ENCODE measurements around the gene NFKBIL1. TPM values are rescaled to one million over a fixed set of nuclear protein-coding genes. Genes with fewer than 3 reads are reported as not detected.
"Not testable (repeated sequence)": the region's sequence is repeated elsewhere in the genome, so short reads cannot be mapped to it uniquely, and the experiment has no call there.

NFKBIL1 gene
- polyA plus RNA-seq, 2 donors: 16.1 to 20.2 TPM

DNA sequence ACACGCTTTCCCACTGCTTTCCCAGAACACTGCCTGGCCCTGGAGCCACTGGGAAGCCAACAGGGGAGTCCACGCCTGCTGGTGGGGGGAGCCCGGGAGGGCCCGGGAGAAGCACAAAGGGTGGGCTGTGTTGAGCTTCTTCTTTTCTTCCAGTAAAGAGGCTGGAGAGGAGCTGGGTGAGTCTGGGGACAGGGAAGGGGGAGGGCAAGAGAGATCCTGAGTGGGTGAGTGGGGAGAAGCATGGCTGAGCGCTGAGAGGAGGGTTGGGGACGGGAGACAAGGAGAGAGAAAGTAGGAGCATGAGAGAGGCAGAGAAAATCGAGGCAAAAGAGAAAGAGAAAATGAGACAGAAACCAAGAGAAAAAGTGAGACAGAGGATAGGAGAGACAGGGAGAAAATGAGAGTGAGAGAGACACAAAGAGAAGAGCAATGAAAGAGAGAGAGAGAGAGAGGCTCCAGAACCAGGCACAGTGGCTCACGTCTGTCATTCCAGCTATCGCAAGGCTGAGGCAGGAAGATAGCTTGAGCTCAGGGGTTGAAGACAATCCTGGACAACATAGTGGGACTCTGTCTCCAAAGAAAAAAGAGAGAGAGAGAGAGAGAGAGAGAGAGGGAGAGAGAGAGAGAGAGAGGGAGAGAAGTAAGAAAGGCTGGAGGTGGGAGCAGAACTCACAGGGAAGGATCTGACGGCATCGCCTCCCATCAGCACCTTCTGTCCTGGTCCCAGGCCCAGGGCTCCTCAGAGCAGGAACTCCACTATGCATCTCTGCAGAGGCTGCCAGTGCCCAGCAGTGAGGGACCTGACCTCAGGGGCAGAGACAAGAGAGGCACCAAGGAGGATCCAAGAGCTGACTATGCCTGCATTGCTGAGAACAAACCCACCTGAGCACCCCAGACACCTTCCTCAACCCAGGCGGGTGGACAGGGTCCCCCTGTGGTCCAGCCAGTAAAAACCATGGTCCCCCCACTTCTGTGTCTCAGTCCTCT is 40.7 kb downstream of the NFKBIL1 start:
- Histone ChIP-seq H3K9me3 (ENCODE audit: control insufficient read depth in 2 of 2, insufficient read depth in 1 of 2, low read depth in 1 of 2, low read length in 1 of 2) (no peaks in the 10 kb centered on the region), H3K4me1 (ENCODE audit: control insufficient read depth in 2 of 2, insufficient read depth in 2 of 2, low read length in 1 of 2) (no peaks in the 10 kb centered on the region), H3K36me3 (ENCODE audit: control insufficient read depth in 2 of 2, insufficient read depth in 2 of 2, low read length in 1 of 2) (no peaks in the 10 kb centered on the region), H3K27ac (ENCODE audit: low read depth in 2 of 2, low read length in 1 of 2) (no peak overlapping the region), H3K4me3 (ENCODE audit: low read depth in 1 of 2, low read length in 2 of 2) (no peak overlapping the region), H3K27me3 (ENCODE audit: control insufficient read depth in 1 of 2, insufficient read depth in 2 of 2, low read length in 2 of 2) (no peaks in the 10 kb centered on the region)
- 65 to 70% methylated on average over 12 of the region's 12 CpGs for WGBS, 2 donors

DNA sequence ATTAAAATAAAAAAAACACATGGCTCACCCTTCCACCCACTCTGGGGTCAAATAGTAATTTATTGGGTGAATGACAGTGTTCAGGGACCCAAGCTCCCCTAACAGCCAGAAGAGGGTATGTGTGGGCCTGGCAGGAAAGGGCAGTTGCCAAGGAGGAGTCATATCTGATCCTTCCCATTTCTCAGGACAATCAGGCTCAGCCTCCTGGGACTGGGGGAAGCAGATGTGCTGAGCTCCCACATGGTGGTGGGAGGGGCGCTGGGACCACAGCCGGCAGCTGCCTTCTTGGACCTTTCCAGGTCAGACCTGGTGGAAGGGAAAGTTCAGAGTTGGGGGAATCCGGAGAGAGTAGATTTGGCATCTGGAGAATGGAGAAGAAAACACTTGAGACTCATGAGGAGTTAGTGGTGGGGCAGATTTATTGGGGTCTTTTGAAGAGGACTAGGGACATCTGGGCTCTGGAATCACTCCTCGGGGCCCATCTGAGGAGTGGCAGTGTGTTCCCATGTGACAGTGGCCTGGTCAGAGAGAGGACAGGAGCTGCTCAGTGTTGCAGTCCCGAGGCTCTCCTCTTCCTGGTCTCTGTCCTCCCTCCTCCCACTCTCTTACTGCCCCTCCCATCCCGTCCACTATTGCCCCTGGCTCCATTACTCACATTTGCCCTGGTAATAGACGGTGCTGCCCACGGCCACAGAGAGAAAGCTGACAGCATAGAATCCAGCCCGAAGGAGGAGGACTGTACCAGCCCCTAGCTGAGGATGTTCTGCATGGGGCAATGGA is 41.7 kb downstream of the NFKBIL1 start:
- H3K4me3 ChIP-seq (ENCODE audit: low read depth in 1 of 2, low read length in 2 of 2): no peak overlapping the region
- no peak overlapping the region for H3K27ac ChIP-seq (ENCODE audit: low read depth in 2 of 2, low read length in 1 of 2)
- no peaks in the 10 kb centered on the region for H3K36me3 ChIP-seq (ENCODE audit: control insufficient read depth in 2 of 2, insufficient read depth in 2 of 2, low read length in 1 of 2)
- WGBS, 2 donors: 55 to 60% methylated on average over 9 of the region's 9 CpGs
- H3K4me1 ChIP-seq (ENCODE audit: control insufficient read depth in 2 of 2, insufficient read depth in 2 of 2, low read length in 1 of 2): no peaks in the 10 kb centered on the region
- H3K27me3 ChIP-seq (ENCODE audit: control insufficient read depth in 1 of 2, insufficient read depth in 2 of 2, low read length in 2 of 2): no peaks in the 10 kb centered on the region
- H3K9me3 ChIP-seq (ENCODE audit: control insufficient read depth in 2 of 2, insufficient read depth in 1 of 2, low read depth in 1 of 2, low read length in 1 of 2): no peaks in the 10 kb centered on the region

DNA sequence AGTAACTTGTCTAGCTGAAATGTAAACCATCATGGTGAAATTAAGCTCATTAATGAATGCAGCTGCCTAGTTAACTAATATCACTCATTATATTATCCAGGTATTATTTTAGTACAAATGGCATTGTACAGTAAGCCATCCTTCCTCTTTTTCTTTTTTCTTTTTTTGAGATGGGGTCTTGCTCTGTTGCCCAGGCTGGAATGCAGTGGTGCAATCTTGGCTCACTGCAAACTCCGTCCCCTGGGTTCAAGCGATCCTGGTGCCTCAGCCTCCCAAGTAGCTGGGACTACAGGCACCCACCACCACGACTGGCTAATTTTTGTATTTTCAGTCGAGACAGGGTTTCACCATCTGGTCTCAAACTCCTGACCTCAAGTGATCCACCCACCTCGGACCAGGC is 43.3 kb downstream of the NFKBIL1 start:
- WGBS, 2 donors: 78 to 88% methylated on average over 5 of the region's 5 CpGs
- not testable (repeated sequence) for H3K27ac ChIP-seq (ENCODE audit: low read depth in 2 of 2, low read length in 1 of 2); H3K36me3 ChIP-seq (ENCODE audit: control insufficient read depth in 2 of 2, insufficient read depth in 2 of 2, low read length in 1 of 2); H3K27me3 ChIP-seq (ENCODE audit: control insufficient read depth in 1 of 2, insufficient read depth in 2 of 2, low read length in 2 of 2); H3K4me1 ChIP-seq (ENCODE audit: control insufficient read depth in 2 of 2, insufficient read depth in 2 of 2, low read length in 1 of 2); H3K9me3 ChIP-seq (ENCODE audit: control insufficient read depth in 2 of 2, insufficient read depth in 1 of 2, low read depth in 1 of 2, low read length in 1 of 2); H3K4me3 ChIP-seq (ENCODE audit: low read depth in 1 of 2, low read length in 2 of 2)

DNA sequence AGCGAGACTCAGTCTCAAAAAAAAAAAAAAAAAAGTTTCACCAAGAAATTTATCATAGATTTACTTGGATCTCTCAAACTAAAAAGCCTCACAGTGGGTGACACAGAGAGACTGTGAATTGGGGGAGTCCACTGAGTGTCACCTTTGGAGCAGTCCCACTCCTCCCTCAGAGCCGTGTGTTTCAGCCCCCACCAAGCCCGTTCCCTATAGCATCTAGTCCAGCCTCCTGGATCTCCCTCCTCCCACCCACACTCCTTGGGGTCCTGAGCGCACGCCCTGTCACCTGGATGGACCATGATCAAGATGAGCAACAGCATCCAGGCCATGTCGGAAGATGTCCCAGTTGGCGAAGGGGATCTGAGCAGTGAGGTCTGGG is 45.0 kb downstream of the NFKBIL1 start:
- Histone ChIP-seq H3K27ac (ENCODE audit: low read depth in 2 of 2, low read length in 1 of 2) (no peak overlapping the region), H3K36me3 (ENCODE audit: control insufficient read depth in 2 of 2, insufficient read depth in 2 of 2, low read length in 1 of 2) (no peaks in the 10 kb centered on the region)
- 90% methylated on average over 7 of the region's 7 CpGs for WGBS, 2 donors

DNA sequence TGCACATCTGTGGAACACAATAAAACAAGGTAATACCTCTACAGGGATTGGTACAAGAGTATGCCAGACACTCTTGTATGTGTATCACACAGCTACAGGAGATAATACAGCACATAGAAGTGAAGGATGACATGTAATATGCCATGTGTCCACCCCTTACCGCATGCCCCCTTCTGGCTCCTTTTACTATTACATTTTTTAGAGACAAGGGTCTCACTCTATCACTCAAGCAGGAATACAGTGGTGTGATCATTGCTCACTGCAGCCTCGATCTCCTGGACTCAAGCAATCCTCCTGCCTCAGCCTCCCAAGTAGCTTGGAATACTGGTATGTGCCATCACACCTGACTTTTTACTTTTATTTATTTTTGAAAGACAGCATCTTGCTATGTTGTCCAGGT is 49.6 kb downstream of the NFKBIL1 start:
- Histone ChIP-seq H3K36me3 (ENCODE audit: control insufficient read depth in 2 of 2, insufficient read depth in 2 of 2, low read length in 1 of 2) (no peaks in the 10 kb centered on the region), H3K27me3 (ENCODE audit: control insufficient read depth in 1 of 2, insufficient read depth in 2 of 2, low read length in 2 of 2) (no peaks in the 10 kb centered on the region), H3K27ac (ENCODE audit: low read depth in 2 of 2, low read length in 1 of 2) (no peak overlapping the region), H3K9me3 (ENCODE audit: control insufficient read depth in 2 of 2, insufficient read depth in 1 of 2, low read depth in 1 of 2, low read length in 1 of 2) (no peaks in the 10 kb centered on the region), H3K4me3 (ENCODE audit: low read depth in 1 of 2, low read length in 2 of 2) (no peak overlapping the region), H3K4me1 (ENCODE audit: control insufficient read depth in 2 of 2, insufficient read depth in 2 of 2, low read length in 1 of 2) (no peaks in the 10 kb centered on the region)
- 31 to 42% methylated on average over 2 of the region's 2 CpGs for WGBS, 2 donors

More for the DNA sequence above, 45.0 kb downstream of the NFKBIL1 start:
- Histone ChIP-seq H3K4me3 (ENCODE audit: low read depth in 1 of 2, low read length in 2 of 2) (no peak overlapping the region), H3K4me1 (ENCODE audit: control insufficient read depth in 2 of 2, insufficient read depth in 2 of 2, low read length in 1 of 2) (no peaks in the 10 kb centered on the region), H3K27me3 (ENCODE audit: control insufficient read depth in 1 of 2, insufficient read depth in 2 of 2, low read length in 2 of 2) (no peaks in the 10 kb centered on the region), H3K9me3 (ENCODE audit: control insufficient read depth in 2 of 2, insufficient read depth in 1 of 2, low read depth in 1 of 2, low read length in 1 of 2) (no peaks in the 10 kb centered on the region)

DNA sequence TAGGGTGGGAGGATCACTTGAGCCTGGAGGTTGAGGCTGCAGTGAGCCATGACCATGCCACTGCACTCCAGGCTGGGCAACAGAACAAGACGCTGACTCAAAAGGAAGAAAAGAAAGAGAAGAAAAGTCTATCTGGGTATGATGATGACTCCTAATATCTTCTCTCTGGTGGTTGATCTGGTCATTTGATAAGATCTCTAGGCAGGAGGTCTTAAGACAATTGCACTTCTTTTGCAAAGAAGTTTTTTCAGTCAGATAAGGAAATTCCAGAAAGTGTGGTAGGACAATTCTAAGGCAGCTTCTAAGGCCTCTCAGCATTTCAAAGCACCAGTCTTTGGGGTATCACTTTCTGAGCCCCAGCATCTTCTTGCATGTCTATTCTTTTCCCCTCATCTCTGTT is 59.9 kb downstream of the NFKBIL1 start:
- WGBS, 2 donors: 76 to 87% methylated on average over 1 of the region's 1 CpG
- H3K9me3 ChIP-seq (ENCODE audit: control insufficient read depth in 2 of 2, insufficient read depth in 1 of 2, low read depth in 1 of 2, low read length in 1 of 2): no peaks in the 10 kb centered on the region
- no peak overlapping the region for H3K27ac ChIP-seq (ENCODE audit: low read depth in 2 of 2, low read length in 1 of 2)
- H3K36me3 ChIP-seq (ENCODE audit: control insufficient read depth in 2 of 2, insufficient read depth in 2 of 2, low read length in 1 of 2): no peaks in the 10 kb centered on the region
- H3K4me3 ChIP-seq (ENCODE audit: low read depth in 1 of 2, low read length in 2 of 2): no peak overlapping the region
- no peaks in the 10 kb centered on the region for H3K4me1 ChIP-seq (ENCODE audit: control insufficient read depth in 2 of 2, insufficient read depth in 2 of 2, low read length in 1 of 2)
- no peaks in the 10 kb centered on the region for H3K27me3 ChIP-seq (ENCODE audit: control insufficient read depth in 1 of 2, insufficient read depth in 2 of 2, low read length in 2 of 2)

Other genes with a start within 250 kb of the NFKBIL1 start
- 100 to 1,000 TPM; 168 to 351 TPM for gene HLA-B, start 190.4 kb upstream of the NFKBIL1 start, polyA plus RNA-seq
- gene MICA, start 144.0 kb upstream of the NFKBIL1 start, polyA plus RNA-seq: 1 to 10 TPM; 8.8 to 9.9 TPM
- under 1 TPM; 0.29 to 0.77 TPM for gene MICB, start 49.5 kb upstream of the NFKBIL1 start, polyA plus RNA-seq
- gene MCCD1, start 18.6 kb upstream of the NFKBIL1 start, polyA plus RNA-seq: not detected
- 100 to 1,000 TPM; 181 to 321 TPM for gene DDX39B, start 5.6 kb upstream of the NFKBIL1 start, polyA plus RNA-seq
- under 1 TPM; 0.32 to 0.49 TPM for gene ATP6V1G2, start 1.0 kb upstream of the NFKBIL1 start, polyA plus RNA-seq
- under 1 TPM; 0.10 to 0.14 TPM for gene LTA, start 24.7 kb downstream of the NFKBIL1 start, polyA plus RNA-seq
- gene TNF, start 28.0 kb downstream of the NFKBIL1 start, polyA plus RNA-seq: 1 to 10 TPM in 1 of 2 donors, under 1 TPM in 1; 0.71 to 2.4 TPM
- gene LTB, start 34.8 kb downstream of the NFKBIL1 start, polyA plus RNA-seq: 1 to 10 TPM; 1.8 to 3.0 TPM
- gene LST1, start 38.7 kb downstream of the NFKBIL1 start, polyA plus RNA-seq: 1 to 10 TPM; 2.8 to 6.9 TPM
- gene NCR3, start 45.4 kb downstream of the NFKBIL1 start, polyA plus RNA-seq: under 1 TPM in 1 of 2 donors, not detected in 1; 0.07 TPM
- 10 to 100 TPM in 1 of 2 donors, 1 to 10 TPM in 1; 8.0 to 12.6 TPM for gene AIF1, start 67.6 kb downstream of the NFKBIL1 start, polyA plus RNA-seq
- gene PRRC2A, start 73.1 kb downstream of the NFKBIL1 start, polyA plus RNA-seq: 100 to 1,000 TPM in 1 of 2 donors, 10 to 100 TPM in 1; 76.6 to 110 TPM
- gene BAG6, start 105.1 kb downstream of the NFKBIL1 start, polyA plus RNA-seq: 100 to 1,000 TPM; 158 to 259 TPM
- gene APOM, start 108.3 kb downstream of the NFKBIL1 start, polyA plus RNA-seq: 1 to 10 TPM; 4.3 to 6.0 TPM
- gene C6orf47, start 113.2 kb downstream of the NFKBIL1 start, polyA plus RNA-seq: 10 to 100 TPM; 20.6 to 21.1 TPM
- 10 to 100 TPM; 10.2 to 10.4 TPM for gene GPANK1, start 117.4 kb downstream of the NFKBIL1 start, polyA plus RNA-seq
- gene CSNK2B, start 118.5 kb downstream of the NFKBIL1 start, polyA plus RNA-seq: 100 to 1,000 TPM; 140 to 187 TPM
- 1 to 10 TPM; 5.3 to 7.4 TPM for gene LY6G5B, start 122.4 kb downstream of the NFKBIL1 start, polyA plus RNA-seq
- gene LY6G5C, start 133.5 kb downstream of the NFKBIL1 start, polyA plus RNA-seq: 1 to 10 TPM in 1 of 2 donors, under 1 TPM in 1; 0.76 to 1.1 TPM
- 10 to 100 TPM; 30.0 to 40.1 TPM for gene ABHD16A, start 155.7 kb downstream of the NFKBIL1 start, polyA plus RNA-seq
- not detected for gene LY6G6F, start 159.3 kb downstream of the NFKBIL1 start, polyA plus RNA-seq
- 1 to 10 TPM in 1 of 2 donors, under 1 TPM in 1; 0.67 to 1.3 TPM for gene LY6G6D, start 167.7 kb downstream of the NFKBIL1 start, polyA plus RNA-seq
- gene LY6G6C, start 174.1 kb downstream of the NFKBIL1 start, polyA plus RNA-seq: 10 to 100 TPM; 17.2 to 21.9 TPM
- gene MPIG6B, start 175.8 kb downstream of the NFKBIL1 start, polyA plus RNA-seq: under 1 TPM; 0.49 to 0.88 TPM
- gene DDAH2, start 181.7 kb downstream of the NFKBIL1 start, polyA plus RNA-seq: 10 to 100 TPM; 46.5 to 73.3 TPM
- 100 to 1,000 TPM; 258 to 412 TPM for gene CLIC1, start 188.9 kb downstream of the NFKBIL1 start, polyA plus RNA-seq
- 10 to 100 TPM in 1 of 2 donors, 1 to 10 TPM in 1; 6.3 to 15.8 TPM for gene MSH5, start 192.4 kb downstream of the NFKBIL1 start, polyA plus RNA-seq
- 1 to 10 TPM; 2.3 to 7.6 TPM for gene SAPCD1, start 215.0 kb downstream of the NFKBIL1 start, polyA plus RNA-seq
- 1 to 10 TPM in 1 of 2 donors, under 1 TPM in 1; 0.33 to 1.3 TPM for gene VWA7, start 229.7 kb downstream of the NFKBIL1 start, polyA plus RNA-seq
- 10 to 100 TPM; 35.7 to 37.3 TPM for gene VARS1, start 248.1 kb downstream of the NFKBIL1 start, polyA plus RNA-seq

All from esophagus (tissue), 2 donors.